Tibial artery (tissue), 4 donors: Measurements from ENCODE around the gene SPEM1.

Source experiments
- DNase-seq, 2 donors: peaks; one replicate each; pipeline ENCODE4 v3.0.0-alpha.2; 2019
- H3K27ac ChIP-seq, 2 donors: fragments of 200-600 bp; sonication (generic) in 1 of 2; 1 replicate in 1 of 2; 2 replicates in 1 of 2; pipeline ENCODE4 v1.5.1; 2018 to 2019; ENCODE audit warnings: mild to moderate bottlenecking in 1 of 2
- H3K27me3 ChIP-seq, 2 donors: fragments of 200-600 bp; sonication (generic) in 1 of 2; one replicate each; pipeline versions ENCODE4 v1.5.1 to v1.6.0; 2016 to 2019
- H3K36me3 ChIP-seq, 3 donors: fragments of 200-600 bp; sonication (generic) in 2 of 3; one replicate each; pipeline ENCODE4 v1.5.1; 2016 to 2019; ENCODE audit warnings: mild to moderate bottlenecking in 2 of 3
- H3K4me1 ChIP-seq, 4 donors: fragments of 200-600 bp; sonication (generic) in 2 of 4; 1 replicate in 3 of 4; 2 replicates in 1 of 4; pipeline ENCODE4 v1.5.1; 2016 to 2019
- H3K4me3 ChIP-seq, 2 donors: fragments of 200-600 bp; sonication (generic) in 1 of 2; 1 replicate in 1 of 2; 2 replicates in 1 of 2; pipeline ENCODE4 v1.5.1; 2018 to 2019; ENCODE audit warnings: mild to moderate bottlenecking in 2 of 2
- H3K9me3 ChIP-seq, 3 donors: fragments of 200-600 bp; sonication (generic) in 1 of 3; one replicate each; pipeline ENCODE4 v1.5.1; 2016 to 2019
- CTCF ChIP-seq, 2 experiments: fragments of 200-600 bp in 1 of 2; fragments of 450-650 bp in 1 of 2; IDR thresholded peaks; one replicate each; pipeline ENCODE4 v1.5.1; 2017 to 2019; ENCODE audit warnings: antibody characterized with exemption in 2 of 2, mild to moderate bottlenecking in 1 of 2, moderate library complexity in 1 of 2
- intact Hi-C: fragments of 100-400 bp; cut with DNase I; formaldehyde crosslinking; loops from one replicate; pipeline ENCODE4 v1.15.0; 2023; ENCODE audit warnings: low total_unique reads

SPEM1 gene

GRCh38 chr17:7425756-7426155, 5.6 kb downstream of the SPEM1 start:
- no peak overlapping the region for H3K4me3 ChIP-seq
- no peaks in the 10 kb centered on the region for H3K4me1 ChIP-seq
- no peak for DNase-seq
- intact Hi-C loops = no loop called here
- H3K9me3 ChIP-seq = no peaks in the 10 kb centered on the region
- H3K36me3 ChIP-seq = no peaks in the 10 kb centered on the region
- no peaks in the 10 kb centered on the region for H3K27me3 ChIP-seq
- no peak for TF ChIP-seq CTCF (IDR thresholded peaks at IDR 0.05)
- H3K27ac ChIP-seq = no peak overlapping the region

- no peaks in the 10 kb centered on the region for H3K9me3 ChIP-seq
- no peak for DNase-seq
- no peak overlapping the region for H3K27ac ChIP-seq
- no peaks in the 10 kb centered on the region for H3K27me3 ChIP-seq
- H3K4me1 ChIP-seq = no peaks in the 10 kb centered on the region
- H3K36me3 ChIP-seq = no peaks in the 10 kb centered on the region
- H3K4me3 ChIP-seq = no peak overlapping the region
- TF ChIP-seq CTCF (IDR thresholded peaks at IDR 0.05) = no peak
- intact Hi-C loops = no loop called here
Observed at GRCh38 chr17:7426203-7426863, 6.2 kb downstream of the SPEM1 start.

- no peak for TF ChIP-seq CTCF (IDR thresholded peaks at IDR 0.05)
- no peaks in the 10 kb centered on the region for H3K36me3 ChIP-seq
- intact Hi-C loops = no loop called here
- no peak overlapping the region for H3K4me3 ChIP-seq
- no peaks in the 10 kb centered on the region for H3K27me3 ChIP-seq
- no peak overlapping the region for H3K27ac ChIP-seq
- H3K9me3 ChIP-seq = no peaks in the 10 kb centered on the region
- no peaks in the 10 kb centered on the region for H3K4me1 ChIP-seq
- DNase-seq = no peak
Observed at GRCh38 chr17:7426896-7427489, 6.9 kb downstream of the SPEM1 start.

- intact Hi-C loops = no loop called here
Observed at GRCh38 chr17:7427549-7427948, 7.4 kb downstream of the SPEM1 start.

GRCh38 chr17:7428557-7428956, 8.4 kb downstream of the SPEM1 start, which contains the start of gene SPEM3:
SPEM3 (plus strand) TSS chr17:7428857; CDS start chr17:7428903, 46 bp downstream.
- intact Hi-C loops = no loop called here
- no peaks in the 10 kb centered on the region for H3K4me1 ChIP-seq
- H3K36me3 ChIP-seq = no peaks in the 10 kb centered on the region
- H3K9me3 ChIP-seq = no peaks in the 10 kb centered on the region
- H3K27ac ChIP-seq = no peak within 1 kb of the TSS
- no peak for DNase-seq
- no peaks in the 10 kb centered on the region for H3K27me3 ChIP-seq
- TF ChIP-seq CTCF (IDR thresholded peaks at IDR 0.05) = no peak
- H3K4me3 ChIP-seq = no peak within 1 kb of the TSS

More at GRCh38 chr17:7427549-7427948, 7.4 kb downstream of the SPEM1 start:
- H3K36me3 ChIP-seq = no peaks in the 10 kb centered on the region
- no peak for TF ChIP-seq CTCF (IDR thresholded peaks at IDR 0.05)
- no peaks in the 10 kb centered on the region for H3K9me3 ChIP-seq
- no peak overlapping the region for H3K4me3 ChIP-seq
- H3K27ac ChIP-seq = no peak overlapping the region
- DNase-seq = no peak
- H3K4me1 ChIP-seq = no peaks in the 10 kb centered on the region
- H3K27me3 ChIP-seq = no peaks in the 10 kb centered on the region
